ENCODE measurements around the gene SLC25A45. TPM values are rescaled to one million over a fixed set of nuclear protein-coding genes. Genes with fewer than 3 reads are reported as not detected.

Gene SLC25A45
- total RNA-seq, 4 donors from 2014 or later, result 2.6 to 12.4 (median 5.6) TPM

DNA sequence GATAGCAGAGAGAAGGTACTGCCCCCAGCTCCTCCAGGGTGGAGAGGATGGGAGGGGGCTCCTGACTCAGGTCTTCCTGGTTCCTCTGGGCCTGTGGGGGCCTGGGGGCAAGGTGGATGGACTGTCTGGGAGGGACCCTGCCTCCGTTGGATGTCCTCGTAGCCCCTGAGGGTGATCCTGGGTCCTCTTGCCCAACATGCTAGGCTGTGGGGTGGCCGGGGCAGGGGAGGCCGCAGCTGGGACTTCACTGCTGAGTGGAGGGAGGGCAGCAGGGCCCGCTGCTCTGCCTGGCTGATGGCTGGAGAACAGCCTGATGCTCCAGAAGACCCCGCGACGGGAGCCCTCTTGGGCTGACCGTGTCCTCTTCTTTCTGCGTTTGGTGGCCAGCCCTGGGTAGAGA, 17.4 kb upstream of the SLC25A45 start:
- Histone ChIP-seq H3K9me3 (no peaks in the 10 kb centered on the region), H3K27me3 (no peaks in the 10 kb centered on the region), H3K4me3 (no peak overlapping the region), H3K27ac (no peak overlapping the region), H3K4me1 (no peaks in the 10 kb centered on the region), H3K36me3 (peaks cover 0 to 52% of the 10 kb centered on the region in 2 donors)
- intact Hi-C loops (cut with DNase I; ENCODE audit: low total_unique reads), result no loop called here
- DNase-seq (no peak), ATAC-seq (no peak)
- TF ChIP-seq, protein P1, sequence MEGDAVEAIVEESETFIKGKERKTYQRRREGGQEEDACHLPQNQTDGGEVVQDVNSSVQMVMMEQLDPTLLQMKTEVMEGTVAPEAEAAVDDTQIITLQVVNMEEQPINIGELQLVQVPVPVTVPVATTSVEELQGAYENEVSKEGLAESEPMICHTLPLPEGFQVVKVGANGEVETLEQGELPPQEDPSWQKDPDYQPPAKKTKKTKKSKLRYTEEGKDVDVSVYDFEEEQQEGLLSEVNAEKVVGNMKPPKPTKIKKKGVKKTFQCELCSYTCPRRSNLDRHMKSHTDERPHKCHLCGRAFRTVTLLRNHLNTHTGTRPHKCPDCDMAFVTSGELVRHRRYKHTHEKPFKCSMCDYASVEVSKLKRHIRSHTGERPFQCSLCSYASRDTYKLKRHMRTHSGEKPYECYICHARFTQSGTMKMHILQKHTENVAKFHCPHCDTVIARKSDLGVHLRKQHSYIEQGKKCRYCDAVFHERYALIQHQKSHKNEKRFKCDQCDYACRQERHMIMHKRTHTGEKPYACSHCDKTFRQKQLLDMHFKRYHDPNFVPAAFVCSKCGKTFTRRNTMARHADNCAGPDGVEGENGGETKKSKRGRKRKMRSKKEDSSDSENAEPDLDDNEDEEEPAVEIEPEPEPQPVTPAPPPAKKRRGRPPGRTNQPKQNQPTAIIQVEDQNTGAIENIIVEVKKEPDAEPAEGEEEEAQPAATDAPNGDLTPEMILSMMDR (IDR thresholded peaks at IDR 0.05 in 4 of 5, conservative IDR thresholded peaks at IDR 0.05 in 1 of 5), result no peak
- no peak for TF ChIP-seq POLR2A (IDR thresholded peaks at IDR 0.05)
- in situ Hi-C loops (cut with MboI; ENCODE audit: low sequenced_read_pairs in 4 of 4), result no loop called here

DNA sequence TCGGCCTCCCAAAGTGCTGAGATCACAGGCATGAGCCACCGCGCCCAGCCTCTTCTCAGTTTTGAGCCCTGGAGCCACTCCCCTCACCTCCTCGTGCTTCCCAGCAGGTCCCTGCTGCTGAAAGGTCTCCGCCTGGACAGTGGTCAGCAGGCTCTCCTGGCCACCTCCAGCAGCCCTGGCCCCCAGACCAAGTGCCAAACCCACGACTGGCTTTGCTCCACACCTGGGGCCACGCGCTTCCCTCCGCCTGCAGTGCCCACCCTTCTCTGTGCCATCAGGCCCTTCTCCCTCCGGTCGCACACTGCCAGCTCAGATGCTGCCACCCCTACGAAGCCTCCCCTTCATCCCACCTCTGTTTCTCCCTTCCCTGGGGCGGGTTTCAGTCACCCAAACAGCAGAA, 16.8 kb upstream of the SLC25A45 start:
- Histone ChIP-seq H3K36me3 (peaks cover 0 to 55% of the 10 kb centered on the region in 2 donors), H3K9me3 (no peaks in the 10 kb centered on the region), H3K27ac (no peak overlapping the region), H3K27me3 (no peaks in the 10 kb centered on the region), H3K4me3 (no peak overlapping the region), H3K4me1 (no peaks in the 10 kb centered on the region)
- TF ChIP-seq POLR2A (IDR thresholded peaks at IDR 0.05), result no peak
- TF ChIP-seq, protein P1 (IDR thresholded peaks at IDR 0.05 in 4 of 5, conservative IDR thresholded peaks at IDR 0.05 in 1 of 5), result no peak
- DNase-seq, result no peak
- no peak for ATAC-seq
- in situ Hi-C loops (cut with MboI; ENCODE audit: low sequenced_read_pairs in 4 of 4) (no loop called here), intact Hi-C loops (cut with DNase I; ENCODE audit: low total_unique reads) (no loop called here)

DNA sequence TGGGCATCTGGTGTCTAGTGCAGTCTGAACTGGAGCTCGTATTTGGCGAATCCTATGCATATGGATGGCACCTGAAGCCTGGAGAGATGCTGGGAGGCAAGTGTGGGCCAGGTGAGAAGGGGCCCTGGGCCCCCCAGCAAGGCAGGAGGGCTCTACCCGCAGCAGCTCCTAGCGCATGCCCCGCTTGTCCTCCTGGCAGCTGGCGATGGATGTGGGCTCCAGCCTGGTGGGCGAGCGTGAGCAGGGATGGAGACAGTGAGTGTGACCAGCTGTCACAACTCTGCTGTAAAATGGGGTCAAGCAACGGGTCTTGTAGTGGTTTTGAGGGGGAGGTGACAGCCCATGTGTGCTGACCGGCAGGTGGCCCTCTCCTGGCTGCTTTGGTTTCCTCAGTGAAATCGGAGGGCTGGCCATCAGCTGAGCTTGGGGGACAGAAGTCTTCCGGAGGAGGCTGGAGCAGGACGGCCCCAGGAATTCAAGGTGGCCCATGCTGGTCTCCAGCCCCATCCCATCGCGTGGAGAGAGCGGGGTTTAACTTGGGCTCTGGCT, 16.0 kb upstream of the SLC25A45 start:
- H3K9me3 ChIP-seq, result no peaks in the 10 kb centered on the region
- DNase-seq (no peak), ATAC-seq (no peak)
- intact Hi-C loops (cut with DNase I; ENCODE audit: low total_unique reads) (no loop called here), in situ Hi-C loops (cut with MboI; ENCODE audit: low sequenced_read_pairs in 4 of 4) (no loop called here)
- no peak overlapping the region for H3K27ac ChIP-seq
- peaks cover 0 to 61% of the 10 kb centered on the region in 2 donors for H3K36me3 ChIP-seq
- no peaks in the 10 kb centered on the region for H3K27me3 ChIP-seq
- no peak overlapping the region for H3K4me3 ChIP-seq
- H3K4me1 ChIP-seq, result no peaks in the 10 kb centered on the region
- TF ChIP-seq, protein P1 (IDR thresholded peaks at IDR 0.05 in 4 of 5, conservative IDR thresholded peaks at IDR 0.05 in 1 of 5), result no peak
- no peak for TF ChIP-seq POLR2A (IDR thresholded peaks at IDR 0.05)

DNA sequence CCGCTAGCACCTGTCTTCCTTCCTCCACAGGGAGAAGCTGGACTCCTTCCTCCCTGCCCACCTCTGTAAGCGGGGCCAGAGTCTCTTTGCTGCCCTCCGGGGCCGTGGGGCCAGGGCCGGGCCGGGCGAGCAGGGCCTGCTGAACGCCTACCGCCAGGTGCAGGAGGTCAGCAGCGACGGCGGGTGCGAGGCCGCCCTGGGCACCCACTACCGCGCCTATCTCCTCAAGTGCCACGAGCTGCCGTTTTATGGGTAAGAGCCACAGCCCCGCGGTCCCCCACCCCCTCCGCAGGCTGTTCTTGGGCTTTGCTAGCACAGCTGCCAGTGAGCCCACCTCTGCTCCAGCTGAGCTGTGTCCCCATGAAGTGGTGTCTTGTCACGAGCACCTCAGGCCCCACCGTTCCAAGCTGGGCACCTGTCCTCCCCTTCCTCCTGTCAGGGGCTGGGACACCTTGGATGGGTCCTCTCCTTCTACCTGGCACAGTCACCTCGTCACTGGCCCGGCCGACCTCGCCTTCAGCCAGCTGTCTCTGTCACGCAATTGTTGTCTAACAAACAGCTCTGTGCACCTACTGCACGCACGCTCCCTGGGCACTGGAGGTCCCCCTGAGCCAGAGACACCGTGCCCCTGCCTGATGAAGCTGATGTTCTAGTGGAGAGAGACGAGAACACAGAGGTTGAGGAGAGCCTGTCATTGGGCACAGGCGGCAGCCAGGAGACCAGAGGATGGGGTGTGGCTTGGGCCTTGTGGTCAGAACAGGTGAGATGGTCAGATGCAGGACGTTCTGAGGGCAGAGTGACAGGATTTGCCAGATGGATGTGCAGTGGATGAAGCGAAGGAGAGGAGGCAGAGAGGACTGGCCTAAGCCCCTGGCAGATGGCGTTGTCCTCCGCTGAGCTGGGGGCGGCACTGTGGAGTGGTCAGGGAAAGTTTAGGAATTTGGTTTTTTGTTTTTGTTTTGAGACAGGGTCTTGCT, 14.6 kb upstream of the SLC25A45 start:
- no peak overlapping the region for H3K27ac ChIP-seq
- no peaks in the 10 kb centered on the region for H3K27me3 ChIP-seq
- TF ChIP-seq POLR2A (IDR thresholded peaks at IDR 0.05), result no peak
- TF ChIP-seq, protein P1 (IDR thresholded peaks at IDR 0.05 in 4 of 5, conservative IDR thresholded peaks at IDR 0.05 in 1 of 5), result no peak
- H3K4me3 ChIP-seq, result no peak overlapping the region
- H3K4me1 ChIP-seq, result no peaks in the 10 kb centered on the region
- H3K36me3 ChIP-seq, result peaks cover 0 to 62% of the 10 kb centered on the region in 2 donors
- in situ Hi-C loops (cut with MboI; ENCODE audit: low sequenced_read_pairs in 4 of 4), result no loop called here
- intact Hi-C loops (cut with DNase I; ENCODE audit: low total_unique reads), result no loop called here
- no peaks in the 10 kb centered on the region for H3K9me3 ChIP-seq
- ATAC-seq (no peak), DNase-seq (no peak)
